GM19438 (cell line): Measurements from ENCODE around the gene TNP2.

Experiments
- ATAC-seq: cut with Tn5 transposase; IDR thresholded peaks from one replicate; pipeline ENCODE4 v1.9.1; 2021; ENCODE audit warnings: low read depth; ENCODE audit not compliant: unreplicated experiment

Gene TNP2

DNA sequence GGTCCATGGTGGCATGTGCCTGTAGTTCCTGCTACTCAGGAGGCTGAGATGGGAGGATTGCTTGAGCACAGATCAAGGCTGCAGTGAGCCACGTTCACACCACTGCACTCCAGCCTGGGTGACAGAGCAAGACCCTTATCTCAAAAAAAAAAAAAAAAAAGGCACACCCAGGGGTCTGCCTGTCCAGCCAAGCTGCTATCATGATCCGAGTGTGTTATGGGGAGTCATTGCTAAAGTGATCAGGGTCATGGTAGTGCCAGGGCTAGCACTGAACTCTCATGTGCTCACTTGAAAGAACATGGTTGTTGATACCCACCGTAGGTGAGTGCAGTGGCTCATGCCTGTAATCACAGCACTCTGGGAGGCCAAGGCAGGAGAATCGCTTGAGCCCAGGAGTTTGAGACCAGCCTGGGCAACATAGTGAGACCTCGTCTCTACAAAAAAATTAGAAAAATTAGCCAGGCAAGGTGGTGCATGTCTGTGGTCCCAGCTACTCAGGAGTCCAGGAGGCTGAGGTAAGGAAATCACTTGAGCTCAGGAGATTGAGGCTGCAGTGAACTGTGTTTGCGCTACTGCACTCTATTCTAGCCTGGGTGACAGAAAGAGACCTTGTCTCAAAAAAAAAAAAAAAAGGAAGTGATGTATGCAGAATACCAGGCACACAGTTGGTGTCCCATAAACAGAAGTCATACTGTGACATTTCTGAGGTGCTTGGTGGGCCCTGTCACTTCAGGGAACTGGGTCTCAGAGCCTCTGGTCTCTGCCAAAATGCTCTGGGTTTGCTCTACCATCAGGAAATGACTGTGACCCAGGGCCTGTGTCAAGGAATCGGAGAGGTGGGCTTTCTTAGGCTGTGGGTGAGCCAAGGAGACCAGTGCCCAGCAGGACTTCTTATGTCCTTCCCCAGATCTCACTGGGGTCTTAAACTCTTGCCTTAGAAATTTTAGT lies 9.8 kb upstream of the TNP2 start:
- no peak for ATAC-seq

- ATAC-seq: no peak
Measured at GRCh38 chr16:11277607-11278337, 8.6 kb upstream of the TNP2 start.

GRCh38 chr16:11276896-11277593 lies 7.9 kb upstream of the TNP2 start:
- no peak for ATAC-seq

GRCh38 chr16:11276143-11276895 lies 7.2 kb upstream of the TNP2 start, which contains the start of gene PRM2:
TSS of gene PRM2 (minus strand) at chr16:11276480. CDS start at chr16:11276370, 110 bp downstream.
- no peak for ATAC-seq

DNA sequence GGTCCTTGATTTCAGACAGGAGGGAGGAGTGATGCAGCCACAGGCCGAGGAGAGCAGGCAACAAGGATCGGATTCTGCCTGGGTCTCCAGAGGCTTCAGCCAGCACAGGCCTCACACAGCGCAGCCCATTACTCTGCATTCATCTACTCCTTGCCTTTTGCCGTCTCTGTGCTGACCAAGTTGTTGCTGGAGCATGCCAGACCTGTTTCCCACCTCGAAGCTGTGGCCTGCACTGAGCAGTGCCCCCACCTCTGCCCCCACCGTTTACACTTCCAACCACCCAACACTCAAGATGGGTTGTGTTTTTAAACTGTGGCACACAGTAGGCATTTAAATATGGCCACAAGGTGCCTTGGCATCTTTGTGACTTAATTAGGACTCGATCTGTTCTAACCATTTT lies 5.8 kb upstream of the TNP2 start:
- no peak for ATAC-seq

DNA sequence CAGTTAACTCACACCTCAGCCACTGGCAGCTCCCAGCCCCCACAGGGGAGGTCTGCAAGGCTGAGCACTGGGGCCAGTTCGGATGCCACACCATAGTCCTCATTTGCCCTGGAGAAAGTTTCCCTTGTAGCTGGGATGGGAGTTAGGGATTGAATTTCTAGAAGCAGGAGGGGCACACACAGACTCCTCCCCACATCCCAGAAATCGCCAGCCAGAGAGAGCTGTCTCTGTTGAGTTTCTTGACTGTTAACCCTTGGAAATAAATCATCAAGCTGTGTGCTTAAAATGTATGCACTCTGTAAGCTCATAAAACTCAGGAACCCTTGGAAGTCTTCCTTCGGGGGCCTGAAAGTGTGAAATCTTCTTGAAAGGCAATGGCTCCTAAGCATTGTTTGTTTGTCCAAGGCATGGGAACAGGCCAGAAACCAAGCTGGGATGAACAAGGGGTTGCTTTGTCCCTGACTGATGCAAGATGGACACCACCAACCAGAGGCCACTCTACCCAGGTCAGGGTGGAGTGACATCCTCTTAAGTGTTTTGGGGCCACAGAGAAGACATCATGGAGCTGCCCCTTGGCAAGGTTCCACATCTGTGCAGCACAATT lies 4.7 kb upstream of the TNP2 start:
- ATAC-seq: no peak

- ATAC-seq: no peak
Measured at GRCh38 chr16:11272921-11273720, 4.0 kb upstream of the TNP2 start, which contains the start of gene PRM3. TSS of gene PRM3 (minus strand) at chr16:11273629. CDS start at chr16:11273595, 34 bp downstream.

GRCh38 chr16:11272484-11272883 lies 3.4 kb upstream of the TNP2 start:
- ATAC-seq: no peak

GRCh38 chr16:11271610-11272009 lies 2.5 kb upstream of the TNP2 start:
- no peak for ATAC-seq

DNA sequence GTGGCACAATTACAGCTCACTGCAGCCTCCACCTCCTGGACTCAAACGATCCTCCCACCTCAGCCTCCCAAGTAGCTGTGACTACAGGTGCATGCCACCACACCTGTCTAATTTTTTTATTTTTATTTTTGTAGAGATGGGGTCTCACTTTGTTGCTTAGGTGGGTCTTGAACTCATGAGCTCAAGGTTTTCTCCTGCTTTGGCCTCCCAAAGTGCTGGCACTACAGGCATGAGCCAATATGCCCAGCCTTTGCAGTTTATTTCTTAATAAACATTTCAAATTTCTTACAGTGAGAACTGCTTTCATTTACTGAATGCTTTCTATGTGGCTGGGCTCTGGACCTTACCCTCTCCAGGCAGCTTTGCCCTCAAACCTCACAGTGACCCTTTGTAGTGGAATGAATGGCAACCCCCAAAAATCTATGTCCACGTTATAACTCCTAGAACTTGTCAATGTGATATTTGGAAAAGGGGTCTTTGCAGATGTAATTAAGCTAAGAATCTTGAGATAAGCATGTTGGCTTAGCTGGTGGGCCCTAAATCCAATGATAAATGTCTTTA lies 1.6 kb upstream of the TNP2 start:
- no peak for ATAC-seq

GRCh38 chr16:11265124-11265523 lies 4.0 kb downstream of the TNP2 start:
- ATAC-seq: no peak

GRCh38 chr16:11264155-11264832 lies 4.8 kb downstream of the TNP2 start:
- no peak for ATAC-seq

GRCh38 chr16:11263737-11264136 lies 5.4 kb downstream of the TNP2 start:
- no peak for ATAC-seq

- no peak for ATAC-seq
Measured at GRCh38 chr16:11262915-11263314, 6.2 kb downstream of the TNP2 start.

- no peak for ATAC-seq
Measured at GRCh38 chr16:11260596-11260966, 8.5 kb downstream of the TNP2 start.

DNA sequence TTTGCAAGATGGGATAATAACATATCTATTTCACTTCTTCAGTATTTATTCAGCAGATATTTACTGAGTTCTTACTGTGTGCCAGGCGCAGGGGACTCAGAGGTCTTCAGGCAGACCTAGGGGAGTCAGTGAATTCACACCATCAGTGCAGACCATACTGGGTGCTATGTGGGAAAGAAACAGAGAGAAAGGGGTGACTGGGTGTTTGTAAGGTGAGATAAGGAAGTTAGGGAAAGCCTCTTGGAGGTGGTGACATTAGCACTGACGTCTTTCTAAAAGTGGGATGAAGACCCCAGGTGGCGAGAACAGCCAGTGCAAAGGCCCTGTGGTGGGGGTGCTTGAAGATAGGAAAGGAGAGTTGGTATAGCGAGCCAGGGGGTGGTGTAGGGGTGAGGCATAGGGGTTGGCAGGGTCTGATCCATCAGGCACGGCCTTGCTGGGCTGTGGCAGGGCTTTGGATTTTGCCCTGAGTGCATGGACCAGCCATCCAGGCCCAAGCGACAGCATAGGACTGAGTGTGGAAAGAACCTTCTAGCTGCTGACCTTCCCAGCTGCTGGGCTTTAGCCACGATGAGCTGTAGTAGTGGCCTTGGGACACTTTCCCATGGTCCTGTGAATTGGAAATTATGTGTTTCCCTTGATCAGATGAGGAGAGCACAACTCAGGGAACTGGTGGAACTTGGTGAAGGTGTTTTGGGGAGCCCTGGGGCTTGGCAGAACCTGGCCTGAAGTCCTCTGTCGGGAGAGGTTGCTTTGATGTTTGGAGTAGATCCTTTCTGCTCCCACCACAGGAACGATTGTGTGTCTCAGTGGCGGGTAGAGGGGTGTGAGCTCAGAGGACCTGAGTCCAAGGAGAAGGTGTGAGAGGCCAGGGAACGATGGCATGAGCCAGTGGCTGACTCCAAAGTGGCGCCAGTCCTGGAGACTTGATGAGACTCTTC lies 9.2 kb downstream of the TNP2 start:
- ATAC-seq: no peak
